Calu3 (cell line): ENCODE data around the gene ARHGAP22. TPM values are rescaled to one million over a fixed set of nuclear protein-coding genes. Genes with fewer than 3 reads are reported as not detected.

ENCODE experiments used
- BruUV-seq: library from RNA; stranded (reverse); fragments of 400-500 nt; replicated peaks from 2 replicates; lab custom pipeline; 2021; lab: Mats Ljungman, UMichigan
- CTCF ChIA-PET: fragments of 300-600 bp; sonication (Branson Sonifier 250); formaldehyde crosslinking; loops from one replicate; lab custom pipeline; 2022; ENCODE audit warnings: antibody characterized with exemption; lab: Charles Lee
- DNase-seq: peaks from one replicate; pipeline ENCODE4 v3.0.0; 2022
- H3K27ac Mint-ChIP-seq: one replicate; pipeline ENCODE4 v1.8.0; 2022; ENCODE audit warnings: mixed read lengths; ENCODE audit not compliant: unreplicated experiment
- H3K27me3 Mint-ChIP-seq: one replicate; pipeline ENCODE4 v1.8.0; 2022; ENCODE audit warnings: mixed read lengths; ENCODE audit not compliant: unreplicated experiment
- H3K36me3 Mint-ChIP-seq: one replicate; pipeline ENCODE4 v1.8.0; 2022; ENCODE audit warnings: mild to moderate bottlenecking, moderate library complexity, mixed read lengths; ENCODE audit not compliant: insufficient read depth, unreplicated experiment
- H3K4me1 Mint-ChIP-seq: one replicate; pipeline ENCODE4 v1.8.0; 2022; ENCODE audit warnings: mild to moderate bottlenecking, low read depth, mixed read lengths; ENCODE audit not compliant: unreplicated experiment
- H3K4me3 Mint-ChIP-seq: one replicate; pipeline ENCODE4 v1.8.0; 2022; ENCODE audit warnings: mild to moderate bottlenecking, low read depth, moderate library complexity, mixed read lengths; ENCODE audit not compliant: unreplicated experiment
- H3K9me3 Mint-ChIP-seq: one replicate; pipeline ENCODE4 v1.8.0; 2022; ENCODE audit warnings: low read depth, mixed read lengths; ENCODE audit not compliant: unreplicated experiment
- CTCF ChIP-seq: fragments of 200-600 bp; IDR thresholded peaks from one replicate; pipeline ENCODE4 v1.8.0; 2022; ENCODE audit warnings: antibody characterized with exemption; ENCODE audit not compliant: unreplicated experiment
- intact Hi-C: fragments of 100-400 bp; cut with micrococcal nuclease; formaldehyde crosslinking; loops from one replicate; pipeline ENCODE4 v1.10.0; 2022; ENCODE audit not compliant: unreplicated experiment
- total RNA-seq: library from RNA; stranded (reverse); gene quantifications from 2 replicates; pipeline ENCODE4 v1.2.3, GENCODE V29; 2022

ARHGAP22 gene
- total RNA-seq, 1 experiment from 2014 or later = 1.0 TPM

GRCh38 chr10:48437546-48437945 is 167.3 kb downstream of the ARHGAP22 start:
- CTCF ChIA-PET = no interaction called here
- TF ChIP-seq CTCF = no peak
- H3K36me3 Mint-ChIP-seq = no peaks in the 10 kb centered on the region
- no TSS peak for BruUV-seq
- intact Hi-C loops = no loop called here
- no peaks in the 10 kb centered on the region for H3K9me3 Mint-ChIP-seq
- DNase-seq = no peak
- no peaks in the 10 kb centered on the region for H3K27me3 Mint-ChIP-seq
- H3K4me1 Mint-ChIP-seq = no peaks in the 10 kb centered on the region
- no peak overlapping the region for H3K4me3 Mint-ChIP-seq
- no peak overlapping the region for H3K27ac Mint-ChIP-seq

- Mint-ChIP-seq H3K27me3 (no peaks in the 10 kb centered on the region), H3K36me3 (peaks cover 5% of the 10 kb centered on the region), H3K27ac (no peak overlapping the region), H3K4me3 (no peak overlapping the region), H3K4me1 (no peaks in the 10 kb centered on the region), H3K9me3 (no peaks in the 10 kb centered on the region)
- intact Hi-C loops = no loop called here
- DNase-seq = no peak
- CTCF ChIA-PET = no interaction called here
- TF ChIP-seq CTCF = no peak
- no TSS peak for BruUV-seq
These were observed 173.0 kb downstream of the ARHGAP22 start for GRCh38 chr10:48431871-48432270.

GRCh38 chr10:48430402-48430993 is 174.4 kb downstream of the ARHGAP22 start:
- no peaks in the 10 kb centered on the region for H3K9me3 Mint-ChIP-seq

GRCh38 chr10:48429309-48429708 is 175.6 kb downstream of the ARHGAP22 start:
- no peaks in the 10 kb centered on the region for H3K4me1 Mint-ChIP-seq
- no peak for TF ChIP-seq CTCF
- DNase-seq = no peak
- no peaks in the 10 kb centered on the region for H3K9me3 Mint-ChIP-seq
- BruUV-seq = no TSS peak
- intact Hi-C loops = no loop called here
- H3K27ac Mint-ChIP-seq = no peak overlapping the region
- no peak overlapping the region for H3K4me3 Mint-ChIP-seq
- H3K36me3 Mint-ChIP-seq = peaks cover 5% of the 10 kb centered on the region
- CTCF ChIA-PET = no interaction called here
- H3K27me3 Mint-ChIP-seq = no peaks in the 10 kb centered on the region

More at GRCh38 chr10:48430402-48430993, 174.4 kb downstream of the ARHGAP22 start:
- no peak for TF ChIP-seq CTCF
- Mint-ChIP-seq H3K27ac (no peak overlapping the region), H3K4me1 (no peaks in the 10 kb centered on the region), H3K36me3 (peaks cover 5% of the 10 kb centered on the region), H3K27me3 (no peaks in the 10 kb centered on the region), H3K4me3 (no peak overlapping the region)
- intact Hi-C loops = no loop called here
- CTCF ChIA-PET = no interaction called here
- BruUV-seq = no TSS peak
- DNase-seq = no peak
